H1 (cell line): ENCODE results near the gene F5. TPM values are rescaled to one million over a fixed set of nuclear protein-coding genes. Genes with fewer than 3 reads are reported as not detected.

Source experiments
- CTBP2 ChIP-seq: IDR thresholded peaks from 2 replicates; pipeline ENCODE4 v1.7.0; 2011; ENCODE audit warnings: borderline replicate concordance, mild to moderate bottlenecking, moderate library complexity, mixed read lengths, low read length; ENCODE audit not compliant: insufficient read depth, insufficient read length
- GABPA ChIP-seq: IDR thresholded peaks from 2 replicates; pipeline ENCODE4 v1.6.1; 2011; ENCODE audit warnings: mild to moderate bottlenecking, low read length, moderate library complexity, borderline replicate concordance; ENCODE audit not compliant: insufficient read depth
- GTF2F1 ChIP-seq: IDR thresholded peaks from 2 replicates; pipeline ENCODE4 v1.6.1; 2012; ENCODE audit warnings: low read depth, low read length, improper control_type of control experiment, borderline replicate concordance
- KDM4A ChIP-seq: IDR thresholded peaks from one replicate; pipeline ENCODE4 v1.7.1; 2012; ENCODE audit warnings: low read depth, mild to moderate bottlenecking, moderate library complexity, low read length, inconsistent platforms; ENCODE audit not compliant: severe bottlenecking
- MAX ChIP-seq: IDR thresholded peaks from 2 replicates; pipeline ENCODE4 v1.6.1; 2012; ENCODE audit warnings: inconsistent platforms
- PHF8 ChIP-seq: fragments of 200-600 bp; sonication (generic); conservative IDR thresholded peaks from 2 replicates; pipeline ENCODE4 v1.7.1; 2012; ENCODE audit warnings: low read depth, mild to moderate bottlenecking, inconsistent platforms, low read length, moderate library complexity
- polyA plus RNA-seq, 7 experiments: library from polyadenylated mRNA; depleted of rRNA in 3 of 7; stranded (reverse) in 5 of 7; unstranded in 2 of 7; fragments of >200 nt in 5 of 7; fragments of 200-250 nt in 2 of 7; gene quantifications; 1 replicate in 5 of 7; 2 replicates in 1 of 7; 4 replicates in 1 of 7; pipeline versions ENCODE4 v1.2.1 to v1.2.3, GENCODE V29; 2011 to 2013; ENCODE audit warnings: missing spikeins in 2 of 7, mixed read lengths in 2 of 7
- total RNA-seq: library from RNA; stranded (reverse); fragmentation: NEBNext Ultra II Directional; extraction: Animal tissue kit (Norgen Biotek cat#: 25700); gene quantifications from 2 replicates; pipeline ENCODE4 v1.2.1, GENCODE V29; 2021

The F5 gene
- total and polyA plus RNA-seq, 2 of the 8 experiments (the other 6 are each of a cell fraction or from before 2014, with no cell fraction given): 0.04 to 0.06 TPM

GRCh38 chr1:169510060-169510459 lies 76.2 kb downstream of the F5 start (continued):
- no peak for TF ChIP-seq KDM4A
- TF ChIP-seq PHF8: no peak
- no peak for TF ChIP-seq MAX
- no peak for TF ChIP-seq CTBP2
- TF ChIP-seq GTF2F1: no peak
- TF ChIP-seq GABPA: no peak
